HG02763 (cell line): ENCODE data around the gene NRG3.

Experiments
- ATAC-seq: cut with Tn5 transposase; IDR thresholded peaks from one replicate; pipeline ENCODE4 v1.9.1; 2021; ENCODE audit warnings: mild to moderate bottlenecking, moderate library complexity; ENCODE audit not compliant: unreplicated experiment

Gene NRG3

GRCh38 chr10:81874875-81875466, at the start of gene NRG3:
TSS of gene NRG3 (plus strand) at chr10:81875194.
- ATAC-seq = no peak

- ATAC-seq = no peak
Measured at GRCh38 chr10:81828251-81828650, 46.7 kb upstream of the NRG3 start.

- ATAC-seq = no peak
Measured at GRCh38 chr10:81831060-81831459, 43.9 kb upstream of the NRG3 start.

- ATAC-seq = no peak
Measured at GRCh38 chr10:81838950-81839349, 36.0 kb upstream of the NRG3 start.

- no peak for ATAC-seq
Measured at GRCh38 chr10:81843042-81843441, 32.0 kb upstream of the NRG3 start.

- no peak for ATAC-seq
Measured at GRCh38 chr10:81847675-81848074, 27.3 kb upstream of the NRG3 start.

- no peak for ATAC-seq
Measured at GRCh38 chr10:81848514-81848913, 26.5 kb upstream of the NRG3 start.

GRCh38 chr10:81848931-81849330, 26.1 kb upstream of the NRG3 start:
- no peak for ATAC-seq

- ATAC-seq = no peak
Measured at GRCh38 chr10:81862596-81862995, 12.4 kb upstream of the NRG3 start.

- ATAC-seq = no peak
Measured at GRCh38 chr10:81863771-81864170, 11.2 kb upstream of the NRG3 start.

- ATAC-seq = no peak
Measured at GRCh38 chr10:81865581-81865980, 9.4 kb upstream of the NRG3 start.

GRCh38 chr10:81866753-81867152, 8.2 kb upstream of the NRG3 start:
- ATAC-seq = peak; percentile 96

- no peak for ATAC-seq
Measured at GRCh38 chr10:81870472-81870871, 4.5 kb upstream of the NRG3 start.

GRCh38 chr10:81871558-81871957, 3.4 kb upstream of the NRG3 start:
- no peak for ATAC-seq

GRCh38 chr10:81872206-81872862, 2.7 kb upstream of the NRG3 start:
- no peak for ATAC-seq

GRCh38 chr10:81873231-81873931, 1.6 kb upstream of the NRG3 start:
- ATAC-seq = no peak

GRCh38 chr10:81873932-81874816, 820 bp upstream of the NRG3 start:
- ATAC-seq = no peak

GRCh38 chr10:81875467-81876252, 666 bp downstream of the NRG3 start:
- ATAC-seq = no peak

GRCh38 chr10:81876253-81877077, 1.5 kb downstream of the NRG3 start:
- ATAC-seq = no peak

GRCh38 chr10:81877596-81877995, 2.6 kb downstream of the NRG3 start:
- no peak for ATAC-seq
